GM23338 (cell line): ENCODE results near the gene RNF141. TPM values are rescaled to one million over a fixed set of nuclear protein-coding genes. Genes with fewer than 3 reads are reported as not detected.

Experiments used
- ATAC-seq: fragments of 200-7000 bp; cut with Tn5 transposase; 3 replicates; pipeline ENCODE4 v1.9.1; 2020
- DNase-seq: peaks from one replicate; pipeline ENCODE4 v3.0.0-alpha.2; 2015; ENCODE audit warnings: low spot score
- H2AFZ ChIP-seq: fragments of 200-600 bp; sonication (generic); 2 replicates; pipeline ENCODE4 v1.8.0; 2016; ENCODE audit warnings: antibody characterized with exemption, mild to moderate bottlenecking, moderate library complexity
- H3F3A ChIP-seq: fragments of 200-600 bp; sonication (generic); replicated peaks from 2 replicates; pipeline ENCODE4 v1.8.0; 2017; ENCODE audit warnings: antibody characterized with exemption, mixed run types, low read depth
- H3K27ac ChIP-seq: fragments of 200-600 bp; sonication (generic); 2 replicates; pipeline ENCODE4 v1.6.1; 2016; ENCODE audit warnings: low read depth
- H3K27me3 ChIP-seq: fragments of 200-600 bp; sonication (generic); 2 replicates; pipeline ENCODE4 v1.8.0; 2016; ENCODE audit warnings: mild to moderate bottlenecking, mixed run types, moderate library complexity; ENCODE audit not compliant: insufficient read depth
- H3K36me3 ChIP-seq: fragments of 200-600 bp; sonication (generic); 2 replicates; pipeline ENCODE4 v1.8.0; 2016; ENCODE audit warnings: mild to moderate bottlenecking; ENCODE audit not compliant: insufficient read depth
- H3K4me1 ChIP-seq: fragments of 200-600 bp; sonication (generic); 2 replicates; pipeline ENCODE4 v1.8.0; 2016; ENCODE audit warnings: mild to moderate bottlenecking, moderate library complexity; ENCODE audit not compliant: insufficient read depth
- H3K4me2 ChIP-seq: fragments of 200-600 bp; sonication (generic); 2 replicates; pipeline ENCODE4 v1.7.1; 2017; ENCODE audit warnings: mixed run types
- H3K4me3 ChIP-seq: fragments of 200-600 bp; sonication (generic); 2 replicates; pipeline ENCODE4 v1.6.1; 2016; ENCODE audit warnings: mixed run types
- H3K79me2 ChIP-seq: fragments of 200-600 bp; sonication (generic); replicated peaks from 2 replicates; pipeline ENCODE4 v1.8.0; 2017; ENCODE audit warnings: mild to moderate bottlenecking; ENCODE audit not compliant: insufficient read depth
- H3K9me2 ChIP-seq: fragments of 200-600 bp; sonication (generic); 2 replicates; pipeline ENCODE4 v1.8.0; 2017; ENCODE audit not compliant: insufficient read depth
- H4K20me1 ChIP-seq: fragments of 200-600 bp; sonication (generic); replicated peaks from 2 replicates; pipeline ENCODE4 v1.8.0; 2017; ENCODE audit warnings: mild to moderate bottlenecking; ENCODE audit not compliant: insufficient read depth
- H3K27ac Mint-ChIP-seq: 2 replicates; pipeline ENCODE4 v1.8.0; 2020; ENCODE audit warnings: inconsistent platforms, mild to moderate bottlenecking, moderate library complexity, mixed read lengths
- H3K27me3 Mint-ChIP-seq: 3 replicates; pipeline ENCODE4 v1.8.0; 2022; ENCODE audit warnings: low read depth, mild to moderate bottlenecking, moderate library complexity, mixed read lengths, inconsistent platforms; ENCODE audit not compliant: insufficient read depth, poor library complexity
- H3K36me3 Mint-ChIP-seq: 3 replicates; pipeline ENCODE4 v1.8.0; 2021; ENCODE audit warnings: low read depth, mild to moderate bottlenecking, inconsistent platforms, moderate library complexity, mixed read lengths
- H3K4me1 Mint-ChIP-seq: 3 replicates; pipeline ENCODE4 v1.8.0; 2020; ENCODE audit warnings: mild to moderate bottlenecking, inconsistent platforms, mixed read lengths
- H3K4me3 Mint-ChIP-seq: 3 replicates; pipeline ENCODE4 v1.8.0; 2021; ENCODE audit warnings: moderate library complexity, mild to moderate bottlenecking, inconsistent platforms, mixed read lengths
- H3K9me3 Mint-ChIP-seq: 3 replicates; pipeline ENCODE4 v1.8.0; 2020; ENCODE audit warnings: moderate library complexity, mild to moderate bottlenecking, inconsistent platforms, mixed read lengths
- CREB1 ChIP-seq: fragments of 250-450 bp; sonication (Bioruptor Pico); IDR thresholded peaks from 2 replicates; pipeline ENCODE4 v1.5.0; 2020; ENCODE audit warnings: low read depth, mild to moderate bottlenecking, moderate library complexity
- CTCF ChIP-seq, 2 experiments: fragments of 200-600 bp in 1 of 2; sonication (generic) in 1 of 2; conservative IDR thresholded peaks; 2 replicates each; pipeline versions ENCODE4 v1.5.1 to v1.6.1; 2016 to 2017; ENCODE audit warnings: antibody characterized with exemption in 2 of 2, low read depth in 2 of 2, mild to moderate bottlenecking in 2 of 2, moderate library complexity in 1 of 2
- ETS1 ChIP-seq: IDR thresholded peaks from 2 replicates; pipeline ENCODE4 v1.6.1; 2016; ENCODE audit warnings: antibody characterized with exemption
- EZH2 ChIP-seq: fragments of 200-600 bp; sonication (generic); IDR thresholded peaks from one replicate; pipeline ENCODE4 v1.8.0; 2017; ENCODE audit warnings: antibody characterized with exemption, mild to moderate bottlenecking, low read depth; ENCODE audit not compliant: unreplicated experiment
- EZH2phosphoT487 ChIP-seq: fragments of 200-600 bp; sonication (generic); IDR thresholded peaks from one replicate; pipeline ENCODE4 v1.8.1; 2018; ENCODE audit warnings: antibody characterized with exemption; ENCODE audit not compliant: unreplicated experiment
- JUNB ChIP-seq: IDR thresholded peaks from one replicate; pipeline ENCODE4 v1.6.1; 2016; ENCODE audit warnings: antibody characterized with exemption; ENCODE audit not compliant: unreplicated experiment
- NANOG ChIP-seq: IDR thresholded peaks from 2 replicates; pipeline ENCODE4 v1.6.1; 2016; ENCODE audit warnings: antibody characterized with exemption, borderline replicate concordance
- POLR2AphosphoS5 ChIP-seq: IDR thresholded peaks from 2 replicates; pipeline ENCODE4 v1.6.1; 2016; ENCODE audit warnings: antibody characterized with exemption, low read depth
- REST ChIP-seq: IDR thresholded peaks from one replicate; pipeline ENCODE4 v1.6.1; 2018; ENCODE audit warnings: antibody characterized with exemption; ENCODE audit not compliant: unreplicated experiment
- STAT1 ChIP-seq: IDR thresholded peaks from one replicate; pipeline ENCODE4 v1.6.1; 2016; ENCODE audit warnings: antibody characterized with exemption; ENCODE audit not compliant: unreplicated experiment
- ZNF114 ChIP-seq: fragments of 250-450 bp; sonication (Bioruptor Pico); IDR thresholded peaks from 2 replicates; pipeline ENCODE4 v1.5.0; 2020; ENCODE audit warnings: mild to moderate bottlenecking, moderate library complexity
- ZNF331 ChIP-seq: fragments of 250-450 bp; sonication (Bioruptor Pico); IDR thresholded peaks from 2 replicates; pipeline ENCODE4 v1.5.0; 2020; ENCODE audit warnings: low read depth, mild to moderate bottlenecking, moderate library complexity
- ZNF462 ChIP-seq: fragments of 250-450 bp; sonication (Bioruptor Pico); IDR thresholded peaks from 2 replicates; pipeline ENCODE4 v1.5.0; 2020; ENCODE audit warnings: mild to moderate bottlenecking, moderate library complexity
- polyA plus RNA-seq: library from polyadenylated mRNA; unstranded; fragments of >200 nt; fragmentation: Nextera tagmentation; extraction: Ambion mirVana; gene quantifications from 2 replicates; pipeline ENCODE4 v1.2.1, GENCODE V29; 2016
- total RNA-seq: library from RNA; depleted of rRNA; stranded (reverse); fragments of >200 nt; shearing (Covaris generic); gene quantifications from 2 replicates; pipeline ENCODE4 v1.2.3, GENCODE V29; 2014

Gene RNF141
- total and polyA plus RNA-seq, 2 experiments from 2014 or later, result 11.4 to 26.9 TPM

GRCh38 chr11:10573556-10573955, 32.6 kb upstream of the RNF141 start:
- no peak for TF ChIP-seq STAT1
- TF ChIP-seq EZH2, result no peak
- TF ChIP-seq ZNF331 (CRISPR knock-in tag), result no peak
- no peak for TF ChIP-seq JUNB
- no peak for TF ChIP-seq CTCF (conservative IDR thresholded peaks at IDR 0.05; ENCODE audit: low read depth in 2 of 2)
- no peak for TF ChIP-seq NANOG
- TF ChIP-seq ZNF114 (CRISPR knock-in tag), result no peak
- TF ChIP-seq ZNF462 (CRISPR knock-in tag), result no peak
- TF ChIP-seq ETS1, result no peak
- TF ChIP-seq CREB1 (CRISPR knock-in tag), result no peak
- TF ChIP-seq POLR2AphosphoS5, result no peak
- TF ChIP-seq EZH2phosphoT487, result no peak
- no peak for TF ChIP-seq REST
- no peak for ATAC-seq
- H3K27ac Mint-ChIP-seq, result no peak overlapping the region
- Histone ChIP-seq H2AFZ (no peak overlapping the region), H3K9me2 (0 out of 2 replicates have a peak, but pooled peaks cover 6% of the 10 kb centered on the region), H3K27ac (no peak overlapping the region), H3F3A (no peaks in the 10 kb centered on the region), H3K4me3 (no peak overlapping the region), H3K79me2 (no peaks in the 10 kb centered on the region), H3K27me3 (no peaks in the 10 kb centered on the region), H3K4me2 (no peak overlapping the region), H4K20me1 (no peaks in the 10 kb centered on the region), H3K36me3 (no peaks in the 10 kb centered on the region), H3K4me1 (peaks cover 16% of the 10 kb centered on the region)
- H3K9me3 Mint-ChIP-seq, result no peaks in the 10 kb centered on the region
- H3K36me3 Mint-ChIP-seq, result no peaks in the 10 kb centered on the region
- no peak overlapping the region for H3K4me3 Mint-ChIP-seq
- peaks cover 15% of the 10 kb centered on the region for H3K4me1 Mint-ChIP-seq
- peaks cover 3% of the 10 kb centered on the region for H3K27me3 Mint-ChIP-seq
- DNase-seq, result no peak
